Measurements from ENCODE around the gene LYSMD4.

Gene LYSMD4

DNA sequence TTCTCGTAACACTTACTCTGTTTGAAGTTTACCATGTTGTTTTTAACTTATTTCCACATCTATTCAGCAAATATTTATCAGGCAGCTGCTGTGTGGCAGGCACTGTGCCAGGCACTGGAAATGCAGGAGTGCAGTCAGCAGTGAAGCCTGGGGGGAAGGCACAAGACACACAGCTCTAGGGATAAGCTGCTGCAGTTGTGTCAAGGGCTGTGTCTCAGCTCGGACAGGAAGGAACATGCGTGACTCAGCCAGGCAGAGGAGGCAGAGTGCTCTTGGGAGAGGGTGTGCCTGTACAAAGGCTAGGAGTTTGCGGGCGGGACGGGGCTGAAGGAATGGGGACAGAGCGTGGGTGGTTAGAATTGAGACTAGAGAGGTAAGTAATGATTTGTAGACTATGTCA is 24.7 kb downstream of the LYSMD4 start:
- Histone ChIP-seq H3K36me3 (ENCODE audit: control insufficient read depth, insufficient read depth, low read length) (peaks cover 12% of the 10 kb centered on the region), H3K27ac (ENCODE audit: insufficient read depth, low read length, poor library complexity, severe bottlenecking) (no peak overlapping the region), H3K4me1 (ENCODE audit: control insufficient read depth, insufficient read depth, low read length, poor library complexity, severe bottlenecking) (peaks cover 10% of the 10 kb centered on the region), H3K9me3 (ENCODE audit: control insufficient read depth, low read length) (no peaks in the 10 kb centered on the region), H3K27me3 (replicated peaks; ENCODE audit: control insufficient read depth, insufficient read depth, low read length, poor library complexity, severe bottlenecking) (no peaks in the 10 kb centered on the region), H3K4me3 (ENCODE audit: insufficient read depth, low read depth, low read length, poor library complexity, severe bottlenecking) (no peak overlapping the region)
- DNase-seq, result no peak

DNA sequence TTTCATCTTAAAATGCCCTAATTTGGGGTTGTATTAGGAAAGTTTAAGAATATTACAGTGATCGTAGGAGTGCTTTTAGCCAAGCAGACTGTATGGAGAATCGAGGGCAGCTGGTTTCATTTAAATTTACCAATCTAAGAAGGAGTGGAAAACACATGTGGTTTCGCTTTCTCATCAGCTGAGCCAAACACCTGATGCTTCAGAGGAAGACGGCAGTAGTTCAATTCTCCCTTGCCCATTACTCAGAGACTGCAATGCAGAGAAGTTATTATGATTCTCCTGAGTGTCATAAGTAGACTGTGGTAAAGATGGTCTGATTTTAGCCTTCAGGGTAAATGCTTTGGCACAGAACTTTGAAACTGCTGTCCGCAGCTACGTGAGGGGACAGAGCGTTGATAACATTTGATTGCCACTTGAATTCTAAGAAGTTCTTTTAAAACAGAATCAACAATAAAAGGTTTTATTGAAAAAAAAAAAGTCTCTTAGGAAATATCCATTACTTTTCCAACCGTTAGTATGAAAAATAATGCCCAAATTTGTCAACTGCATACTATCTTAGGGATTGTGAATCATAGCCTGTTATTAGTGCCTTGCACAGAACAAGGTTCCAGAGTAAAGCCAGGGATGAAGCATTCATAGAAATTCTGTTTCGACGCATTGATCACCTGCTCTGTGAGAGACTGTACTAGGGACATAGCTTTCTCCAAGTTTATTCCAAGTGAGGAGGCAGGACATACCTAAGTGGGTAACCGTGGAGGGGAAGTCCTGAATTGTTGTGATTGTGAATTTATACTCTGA is 25.6 kb downstream of the LYSMD4 start:
- no peak overlapping the region for H3K27ac ChIP-seq (ENCODE audit: insufficient read depth, low read length, poor library complexity, severe bottlenecking)
- no peaks in the 10 kb centered on the region for H3K27me3 ChIP-seq (replicated peaks; ENCODE audit: control insufficient read depth, insufficient read depth, low read length, poor library complexity, severe bottlenecking)

DNA sequence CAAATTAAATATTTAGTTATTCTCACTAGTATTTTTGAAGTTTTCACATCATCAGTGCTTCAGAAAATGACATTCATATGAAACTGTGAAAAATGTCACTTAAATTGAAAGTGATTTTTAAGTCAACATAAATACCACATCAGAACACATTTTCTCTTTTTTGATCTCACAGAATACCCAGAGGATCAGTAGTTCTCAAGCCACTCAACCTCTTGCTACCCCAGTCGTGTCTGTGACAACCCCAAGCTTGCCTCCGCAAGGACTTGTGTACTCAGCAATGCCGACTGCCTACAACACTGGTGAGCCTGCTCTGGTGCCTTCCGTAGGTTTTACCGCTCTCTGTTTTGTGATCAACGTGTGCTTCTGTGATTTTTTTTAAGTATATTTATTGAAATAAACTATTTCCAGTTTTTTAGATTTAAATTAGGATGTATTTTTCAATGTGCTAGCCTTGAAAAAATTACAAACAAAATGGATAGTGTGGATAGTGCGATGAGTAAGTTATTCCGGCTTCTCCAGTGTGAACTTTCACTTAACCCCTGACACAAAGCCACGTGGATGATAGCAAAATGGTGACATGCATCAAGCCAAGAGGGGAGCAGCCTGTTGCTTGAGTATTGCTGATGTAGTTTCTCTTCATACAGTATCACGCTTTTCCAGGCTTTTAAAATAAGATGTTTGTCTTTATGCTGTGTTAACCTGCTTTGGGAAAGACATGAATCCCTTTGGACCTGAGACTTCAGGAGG is 26.5 kb downstream of the LYSMD4 start:
- Histone ChIP-seq H3K4me1 (ENCODE audit: control insufficient read depth, insufficient read depth, low read length, poor library complexity, severe bottlenecking) (peaks cover 12% of the 10 kb centered on the region), H3K27me3 (replicated peaks; ENCODE audit: control insufficient read depth, insufficient read depth, low read length, poor library complexity, severe bottlenecking) (no peaks in the 10 kb centered on the region), H3K4me3 (ENCODE audit: insufficient read depth, low read depth, low read length, poor library complexity, severe bottlenecking) (peak overlapping the region; percentile 3), H3K27ac (ENCODE audit: insufficient read depth, low read length, poor library complexity, severe bottlenecking) (no peak overlapping the region), H3K9me3 (ENCODE audit: control insufficient read depth, low read length) (no peaks in the 10 kb centered on the region), H3K36me3 (ENCODE audit: control insufficient read depth, insufficient read depth, low read length) (peaks cover 8% of the 10 kb centered on the region)
- DNase-seq, result no peak

More for the DNA sequence above, 25.6 kb downstream of the LYSMD4 start:
- DNase-seq, result no peak
- Histone ChIP-seq H3K4me3 (ENCODE audit: insufficient read depth, low read depth, low read length, poor library complexity, severe bottlenecking) (peak overlapping the region; percentile 3), H3K36me3 (ENCODE audit: control insufficient read depth, insufficient read depth, low read length) (peaks cover 8% of the 10 kb centered on the region), H3K9me3 (ENCODE audit: control insufficient read depth, low read length) (no peaks in the 10 kb centered on the region), H3K4me1 (ENCODE audit: control insufficient read depth, insufficient read depth, low read length, poor library complexity, severe bottlenecking) (peaks cover 12% of the 10 kb centered on the region)

DNA sequence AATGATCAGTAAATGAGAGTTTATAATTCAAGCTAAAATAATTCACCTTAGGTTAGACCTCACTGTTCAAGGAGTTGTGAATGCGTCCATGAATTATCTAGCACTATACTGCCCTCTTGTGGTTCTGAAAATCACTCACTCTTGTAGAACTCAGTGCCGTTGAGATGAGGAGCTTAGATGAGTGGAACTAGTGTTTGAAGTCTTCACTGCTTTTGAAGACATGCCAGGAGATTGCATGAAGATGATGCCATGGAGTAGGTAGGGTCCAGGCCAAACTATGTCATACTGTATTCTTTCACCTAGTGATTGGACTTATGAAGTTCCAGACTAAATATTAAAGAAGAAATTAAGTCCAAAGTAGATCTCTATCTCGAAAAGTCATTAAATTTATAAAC is 28.8 kb downstream of the LYSMD4 start:
- H3K27ac ChIP-seq (ENCODE audit: insufficient read depth, low read length, poor library complexity, severe bottlenecking), result no peak overlapping the region
- DNase-seq, result peak in 1 of 3 donors; percentile 9

DNA sequence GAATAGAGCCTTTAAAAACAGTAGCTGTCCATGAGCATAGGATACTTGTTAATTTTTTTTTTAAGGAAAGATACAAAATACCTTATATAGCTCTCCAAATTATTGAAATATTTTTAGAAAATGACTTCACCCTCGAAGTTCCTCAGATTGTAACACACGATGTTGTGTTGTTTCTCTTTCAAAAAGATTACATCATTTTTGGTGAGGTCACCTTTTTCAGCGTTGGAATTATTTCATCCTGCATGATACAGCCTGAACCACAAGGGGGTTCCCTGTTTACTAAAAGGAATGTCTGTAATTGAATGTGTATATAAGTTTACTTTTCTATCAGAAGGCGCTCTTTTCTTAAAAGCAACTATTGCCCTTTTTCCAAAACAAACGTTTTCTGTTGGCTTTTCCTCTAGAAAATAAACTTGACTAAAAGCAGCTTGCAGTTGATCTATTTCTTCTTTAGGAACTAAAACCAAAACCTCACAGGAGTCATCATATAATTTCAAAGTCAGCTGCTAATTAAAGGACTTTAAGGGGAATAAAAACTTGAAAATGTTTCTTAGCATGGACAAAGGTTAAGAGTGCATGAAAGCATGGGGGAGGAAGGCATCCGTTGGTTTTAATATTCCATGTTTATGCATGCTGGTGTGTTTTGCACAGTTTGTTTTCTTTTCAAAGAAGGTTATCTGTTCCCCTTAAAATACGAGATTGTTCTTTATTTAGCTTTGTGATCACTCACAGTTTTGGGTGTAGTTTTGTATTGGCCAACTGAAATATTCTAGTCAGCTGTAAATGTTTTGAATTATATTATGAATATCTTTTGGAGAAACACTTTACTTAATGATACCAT is 29.4 kb downstream of the LYSMD4 start:
- peak overlapping the region; percentile 49 for H3K27ac ChIP-seq (ENCODE audit: insufficient read depth, low read length, poor library complexity, severe bottlenecking)
- H3K9me3 ChIP-seq (ENCODE audit: control insufficient read depth, low read length), result no peaks in the 10 kb centered on the region
- H3K4me1 ChIP-seq (ENCODE audit: control insufficient read depth, insufficient read depth, low read length, poor library complexity, severe bottlenecking), result peaks cover 12% of the 10 kb centered on the region
- H3K4me3 ChIP-seq (ENCODE audit: insufficient read depth, low read depth, low read length, poor library complexity, severe bottlenecking), result no peak overlapping the region
- H3K27me3 ChIP-seq (replicated peaks; ENCODE audit: control insufficient read depth, insufficient read depth, low read length, poor library complexity, severe bottlenecking), result no peaks in the 10 kb centered on the region
- DNase-seq, result no peak
- no peaks in the 10 kb centered on the region for H3K36me3 ChIP-seq (ENCODE audit: control insufficient read depth, insufficient read depth, low read length)

More for the DNA sequence above, 28.8 kb downstream of the LYSMD4 start:
- H3K27me3 ChIP-seq (replicated peaks; ENCODE audit: control insufficient read depth, insufficient read depth, low read length, poor library complexity, severe bottlenecking), result no peaks in the 10 kb centered on the region
- peaks cover 12% of the 10 kb centered on the region for H3K4me1 ChIP-seq (ENCODE audit: control insufficient read depth, insufficient read depth, low read length, poor library complexity, severe bottlenecking)
- H3K9me3 ChIP-seq (ENCODE audit: control insufficient read depth, low read length), result no peaks in the 10 kb centered on the region
- H3K36me3 ChIP-seq (ENCODE audit: control insufficient read depth, insufficient read depth, low read length), result no peaks in the 10 kb centered on the region
- H3K4me3 ChIP-seq (ENCODE audit: insufficient read depth, low read depth, low read length, poor library complexity, severe bottlenecking), result no peak overlapping the region

DNA sequence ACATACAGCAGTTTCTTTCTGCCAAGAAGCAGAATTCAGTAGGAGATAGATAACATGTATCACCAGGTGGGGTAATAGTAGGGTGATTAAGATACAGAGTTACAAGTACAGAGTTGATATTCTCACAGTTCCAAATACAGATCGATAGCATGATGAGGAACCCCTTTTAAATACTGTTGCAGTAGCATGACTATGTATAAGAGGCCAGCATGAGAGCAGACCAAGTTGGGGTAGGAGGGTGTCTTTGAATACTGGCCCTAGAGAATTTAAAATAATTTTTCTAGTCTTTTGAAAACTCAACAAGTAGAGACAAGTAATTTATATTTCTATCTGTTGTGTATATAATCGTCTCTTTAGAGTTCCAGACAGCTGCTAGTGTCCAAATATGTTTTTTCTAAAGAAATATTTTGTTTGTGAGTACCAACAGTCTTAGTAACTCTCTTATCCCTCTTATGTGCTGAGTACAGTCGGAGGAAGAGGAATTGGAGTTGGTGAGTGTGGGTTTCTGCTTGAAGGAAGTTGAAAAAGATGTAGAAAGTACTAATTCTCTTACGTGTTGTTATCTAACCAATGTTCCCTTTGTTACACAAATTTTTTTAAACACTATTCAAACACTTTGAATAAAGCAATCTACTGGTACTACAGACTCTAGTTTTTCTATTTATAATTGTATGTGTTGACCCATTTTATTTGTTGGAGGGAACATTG is 30.2 kb downstream of the LYSMD4 start:
- peak overlapping the region; percentile 49 for H3K27ac ChIP-seq (ENCODE audit: insufficient read depth, low read length, poor library complexity, severe bottlenecking)
- no peak for DNase-seq
- no peaks in the 10 kb centered on the region for H3K9me3 ChIP-seq (ENCODE audit: control insufficient read depth, low read length)
- H3K4me1 ChIP-seq (ENCODE audit: control insufficient read depth, insufficient read depth, low read length, poor library complexity, severe bottlenecking), result peaks cover 12% of the 10 kb centered on the region
- no peaks in the 10 kb centered on the region for H3K36me3 ChIP-seq (ENCODE audit: control insufficient read depth, insufficient read depth, low read length)
- no peaks in the 10 kb centered on the region for H3K27me3 ChIP-seq (replicated peaks; ENCODE audit: control insufficient read depth, insufficient read depth, low read length, poor library complexity, severe bottlenecking)
- no peak overlapping the region for H3K4me3 ChIP-seq (ENCODE audit: insufficient read depth, low read depth, low read length, poor library complexity, severe bottlenecking)

DNA sequence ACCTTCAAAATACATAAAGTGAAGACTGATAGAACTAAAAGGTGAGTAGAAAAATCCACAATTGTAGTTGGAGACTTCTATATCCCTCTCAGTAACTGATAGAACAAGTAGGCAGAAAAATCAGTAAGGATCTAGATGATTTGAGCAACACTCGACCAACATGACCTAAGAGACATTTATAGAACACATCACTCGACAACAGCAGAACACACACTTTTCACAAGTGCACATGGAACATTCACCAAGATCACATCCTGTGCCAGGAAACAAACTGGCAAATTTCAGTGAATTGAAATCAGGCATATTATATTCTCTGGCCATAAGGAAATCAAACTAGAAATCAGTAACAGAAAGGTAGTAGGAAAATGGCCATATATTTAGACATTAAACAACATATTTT is 37.1 kb downstream of the LYSMD4 start:
- Histone ChIP-seq H3K27ac (ENCODE audit: insufficient read depth, low read length, poor library complexity, severe bottlenecking) (no peak overlapping the region), H3K27me3 (replicated peaks; ENCODE audit: control insufficient read depth, insufficient read depth, low read length, poor library complexity, severe bottlenecking) (no peaks in the 10 kb centered on the region), H3K4me1 (ENCODE audit: control insufficient read depth, insufficient read depth, low read length, poor library complexity, severe bottlenecking) (no peaks in the 10 kb centered on the region), H3K9me3 (ENCODE audit: control insufficient read depth, low read length) (no peaks in the 10 kb centered on the region), H3K36me3 (ENCODE audit: control insufficient read depth, insufficient read depth, low read length) (no peaks in the 10 kb centered on the region), H3K4me3 (ENCODE audit: insufficient read depth, low read depth, low read length, poor library complexity, severe bottlenecking) (no peak overlapping the region)
- DNase-seq, result no peak

DNA sequence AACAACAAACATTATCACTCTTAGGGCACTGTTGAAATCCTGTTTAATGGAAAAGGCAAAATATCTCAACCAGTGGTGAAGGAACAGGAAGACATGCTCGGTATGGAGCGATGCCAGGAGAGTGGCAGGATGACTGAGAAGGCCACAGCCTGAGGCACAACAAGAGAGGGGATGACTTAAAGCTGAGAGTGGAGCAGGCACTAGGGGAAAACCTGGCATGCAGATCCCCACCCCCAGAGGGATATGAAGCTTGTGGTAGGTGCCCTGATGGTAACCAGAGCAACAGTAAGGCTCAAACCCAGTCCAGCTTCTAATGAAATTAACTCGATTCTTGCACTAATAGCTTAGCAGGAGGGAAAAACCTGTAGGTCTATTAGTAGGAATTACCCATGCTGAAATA is 40.4 kb downstream of the LYSMD4 start:
- H3K36me3 ChIP-seq (ENCODE audit: control insufficient read depth, insufficient read depth, low read length), result peaks cover 9% of the 10 kb centered on the region
- H3K4me3 ChIP-seq (ENCODE audit: insufficient read depth, low read depth, low read length, poor library complexity, severe bottlenecking), result no peak overlapping the region
- H3K27me3 ChIP-seq (replicated peaks; ENCODE audit: control insufficient read depth, insufficient read depth, low read length, poor library complexity, severe bottlenecking), result no peaks in the 10 kb centered on the region
- no peak for DNase-seq
- H3K9me3 ChIP-seq (ENCODE audit: control insufficient read depth, low read length), result no peaks in the 10 kb centered on the region
- no peak overlapping the region for H3K27ac ChIP-seq (ENCODE audit: insufficient read depth, low read length, poor library complexity, severe bottlenecking)
- H3K4me1 ChIP-seq (ENCODE audit: control insufficient read depth, insufficient read depth, low read length, poor library complexity, severe bottlenecking), result no peaks in the 10 kb centered on the region

DNA sequence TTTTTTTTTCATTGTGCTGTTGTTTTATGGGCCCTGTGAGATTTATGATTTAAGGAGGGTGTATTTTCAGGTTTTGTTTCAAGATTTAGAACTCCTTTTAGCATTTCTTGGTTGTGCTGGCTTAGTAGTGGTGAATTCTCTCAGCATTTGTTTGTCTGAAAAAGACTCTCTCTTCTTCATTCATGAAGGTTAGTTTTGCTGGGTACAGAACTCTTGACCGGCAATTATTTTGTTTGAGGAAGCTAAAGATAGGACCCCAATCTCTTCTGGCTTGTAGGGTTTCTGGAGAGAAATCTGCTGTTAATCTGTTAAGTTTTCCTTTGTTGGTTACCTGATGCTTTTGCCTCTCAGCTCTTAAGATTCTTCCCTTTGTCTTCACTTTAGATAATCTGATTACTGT is 46.9 kb downstream of the LYSMD4 start:
- Histone ChIP-seq H3K4me1 (ENCODE audit: control insufficient read depth, insufficient read depth, low read length, poor library complexity, severe bottlenecking) (no peaks in the 10 kb centered on the region), H3K9me3 (ENCODE audit: control insufficient read depth, low read length) (no peaks in the 10 kb centered on the region), H3K4me3 (ENCODE audit: insufficient read depth, low read depth, low read length, poor library complexity, severe bottlenecking) (no peak overlapping the region), H3K36me3 (ENCODE audit: control insufficient read depth, insufficient read depth, low read length) (peaks cover 9% of the 10 kb centered on the region), H3K27me3 (replicated peaks; ENCODE audit: control insufficient read depth, insufficient read depth, low read length, poor library complexity, severe bottlenecking) (no peaks in the 10 kb centered on the region), H3K27ac (ENCODE audit: insufficient read depth, low read length, poor library complexity, severe bottlenecking) (no peak overlapping the region)
- DNase-seq, result no peak

All from effector memory CD4-positive, alpha-beta T cell (primary cell).